Lung (tissue), 12 donors: ENCODE measurements around the gene KCNK1. TPM values are rescaled to one million over a fixed set of nuclear protein-coding genes. Genes with fewer than 3 reads are reported as not detected.
A peak's percentile ranks its signal among the peaks of the same experiment; 100 is the strongest.

Experiments
- ATAC-seq: fragments of 200-7000 bp; cut with Tn5 transposase; one replicate; pipeline ENCODE4 v1.9.1; 2020; ENCODE audit warnings: moderate number of reproducible peaks; ENCODE audit not compliant: insufficient read depth, low FRiP score
- DNase-seq, 3 donors: peaks; one replicate each; pipeline ENCODE4 v3.0.0-alpha.2; 2013 to 2017
- H3K27ac ChIP-seq, 2 donors: one replicate each; pipeline ENCODE4 v1.5.1; 2013; ENCODE audit warnings: mild to moderate bottlenecking in 2 of 2, moderate library complexity in 2 of 2, control low read depth in 1 of 2, inconsistent platforms in 1 of 2, low read depth in 1 of 2, low read length in 1 of 2
- H3K27me3 ChIP-seq, 3 donors: one replicate each; pipeline ENCODE4 v1.5.1; 2013; ENCODE audit warnings: low read length in 2 of 3; ENCODE audit not compliant: control insufficient read depth in 3 of 3, insufficient read depth in 3 of 3
- H3K36me3 ChIP-seq, 4 donors: one replicate each; pipeline ENCODE4 v1.5.1; 2013; ENCODE audit warnings: low read length in 4 of 4, mild to moderate bottlenecking in 1 of 4, moderate library complexity in 1 of 4; ENCODE audit not compliant: control insufficient read depth in 4 of 4, insufficient read depth in 4 of 4
- H3K4me1 ChIP-seq, 5 donors: one replicate each; pipeline ENCODE4 v1.5.1; 2013; ENCODE audit warnings: low read length in 5 of 5, mild to moderate bottlenecking in 2 of 5, moderate library complexity in 1 of 5; ENCODE audit not compliant: control insufficient read depth in 5 of 5, insufficient read depth in 5 of 5
- H3K4me3 ChIP-seq: one replicate; pipeline ENCODE4 v1.5.1; 2013; ENCODE audit warnings: mild to moderate bottlenecking, control low read depth, moderate library complexity
- H3K9ac ChIP-seq, 2 donors: one replicate each; pipeline ENCODE4 v1.5.1; 2013; ENCODE audit warnings: low read length in 2 of 2, control low read depth in 1 of 2; ENCODE audit not compliant: insufficient read depth in 1 of 2
- H3K9me3 ChIP-seq, 4 donors: one replicate each; pipeline ENCODE4 v1.5.1; 2013; ENCODE audit warnings: low read length in 3 of 4, mild to moderate bottlenecking in 1 of 4, moderate library complexity in 1 of 4; ENCODE audit not compliant: control insufficient read depth in 4 of 4, insufficient read depth in 3 of 4
- WGBS, 2 donors: extraction: QIAGEN DNeasy Blood & Tissue Kit; methylation state at CpG; one replicate each; pipeline ENCODE4 v1.1.7; 2013; 5-methylcytosine and 5-hydroxymethylcytosine counted together
- polyA plus RNA-seq, 2 donors: library from polyadenylated mRNA; stranded (reverse); fragments of 200-250 nt; gene quantifications; one replicate each; pipeline ENCODE4 v1.2.1, GENCODE V29; 2013
- total RNA-seq, 2 donors: library from RNA; depleted of rRNA in 1 of 2; stranded (reverse); fragments of >200 nt in 1 of 2; gene quantifications; one replicate each; pipeline ENCODE4 v1.2.1, GENCODE V29; 2014 to 2021
- TF ChIP-seq, protein P1 (sequence below): IDR thresholded peaks from 2 replicates; pipeline ENCODE4 v1.5.1; 2012; ENCODE audit warnings: mild to moderate bottlenecking; ENCODE audit errors: control extremely low read depth, extremely low read depth
- donor health status: control.
- donor health status: control.
- donor health status: Bipolar disorder and iron deficiency.
- donor health status: healthy.
- donor health status: DM: yes; HTN: yes; CAD: no.

The KCNK1 gene
- total and polyA plus RNA-seq, 4 donors = 8.9 to 13.1 (median 11.2) TPM

DNA sequence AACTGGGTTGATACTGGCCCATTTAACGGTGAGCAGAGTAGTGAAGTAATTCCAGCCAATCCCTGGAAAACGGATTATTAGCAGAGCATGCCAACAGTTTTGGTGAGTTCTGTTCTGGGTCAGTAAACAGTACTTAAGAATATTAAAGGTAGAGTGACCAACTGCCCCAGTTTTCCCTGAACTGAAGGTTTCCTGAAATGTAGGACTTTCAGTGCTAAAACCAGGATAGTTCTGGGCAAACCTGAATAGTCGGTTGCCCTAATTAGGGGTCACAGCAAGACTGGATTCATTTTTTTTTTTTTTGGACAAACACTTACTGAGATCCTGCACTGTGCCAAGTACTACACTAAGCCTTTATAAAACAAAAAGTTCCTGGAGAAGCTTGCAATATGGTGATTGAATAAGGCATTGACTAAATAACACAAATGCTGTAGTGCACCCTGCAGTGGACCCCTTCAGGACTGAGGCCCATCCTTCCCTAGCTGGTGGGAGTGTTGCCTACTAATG lies 75.9 kb downstream of the KCNK1 start:
- Histone ChIP-seq H3K27me3 (no peaks in the 10 kb centered on the region), H3K4me3 (no peak overlapping the region), H3K36me3 (no peaks in the 10 kb centered on the region), H3K9me3 (no peaks in the 10 kb centered on the region), H3K9ac (no peak overlapping the region), H3K4me1 (peaks cover 0 to 6% (median 0%) of the 10 kb centered on the region in 5 donors), H3K27ac (no peak overlapping the region)
- 53 to 84% methylated on average over 3 of the region's 3 CpGs for WGBS, 2 donors
- TF ChIP-seq, protein P1, sequence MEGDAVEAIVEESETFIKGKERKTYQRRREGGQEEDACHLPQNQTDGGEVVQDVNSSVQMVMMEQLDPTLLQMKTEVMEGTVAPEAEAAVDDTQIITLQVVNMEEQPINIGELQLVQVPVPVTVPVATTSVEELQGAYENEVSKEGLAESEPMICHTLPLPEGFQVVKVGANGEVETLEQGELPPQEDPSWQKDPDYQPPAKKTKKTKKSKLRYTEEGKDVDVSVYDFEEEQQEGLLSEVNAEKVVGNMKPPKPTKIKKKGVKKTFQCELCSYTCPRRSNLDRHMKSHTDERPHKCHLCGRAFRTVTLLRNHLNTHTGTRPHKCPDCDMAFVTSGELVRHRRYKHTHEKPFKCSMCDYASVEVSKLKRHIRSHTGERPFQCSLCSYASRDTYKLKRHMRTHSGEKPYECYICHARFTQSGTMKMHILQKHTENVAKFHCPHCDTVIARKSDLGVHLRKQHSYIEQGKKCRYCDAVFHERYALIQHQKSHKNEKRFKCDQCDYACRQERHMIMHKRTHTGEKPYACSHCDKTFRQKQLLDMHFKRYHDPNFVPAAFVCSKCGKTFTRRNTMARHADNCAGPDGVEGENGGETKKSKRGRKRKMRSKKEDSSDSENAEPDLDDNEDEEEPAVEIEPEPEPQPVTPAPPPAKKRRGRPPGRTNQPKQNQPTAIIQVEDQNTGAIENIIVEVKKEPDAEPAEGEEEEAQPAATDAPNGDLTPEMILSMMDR = no peak
- DNase-seq = peak in 1 of 3 donors; percentile 10
- no peak for ATAC-seq

DNA sequence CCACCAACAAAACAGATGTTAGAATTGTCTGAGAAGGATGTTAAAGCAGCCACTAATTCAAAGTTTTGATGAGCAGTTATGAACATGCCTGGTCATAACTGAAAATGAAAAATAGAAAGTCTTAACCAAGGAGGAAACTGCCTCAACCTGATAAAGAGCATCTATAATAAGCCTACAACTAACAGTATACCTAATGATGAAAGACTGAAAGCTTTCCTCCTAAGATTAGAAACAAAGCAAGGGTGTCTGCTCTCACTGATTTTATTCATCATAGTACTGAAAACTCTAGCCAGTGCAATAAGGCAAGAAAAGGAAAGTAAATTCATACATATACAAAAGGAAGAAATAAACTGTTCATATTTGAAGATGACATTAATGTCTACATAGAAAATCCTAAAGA lies 82.0 kb downstream of the KCNK1 start:
- ATAC-seq (no peak), DNase-seq (no peak)
- H3K27ac ChIP-seq = no peak overlapping the region
- H3K4me1 ChIP-seq = peaks cover 0 to 10% (median 0%) of the 10 kb centered on the region in 5 donors
- no peak overlapping the region for H3K9ac ChIP-seq
- no peaks in the 10 kb centered on the region for H3K27me3 ChIP-seq
- TF ChIP-seq, protein P1 = no peak
- no peak overlapping the region for H3K4me3 ChIP-seq
- H3K36me3 ChIP-seq = no peaks in the 10 kb centered on the region
- H3K9me3 ChIP-seq = peaks cover 0 to 3% (median 1%) of the 10 kb centered on the region in 4 donors

- Histone ChIP-seq H3K27ac (no peak overlapping the region), H3K4me3 (no peak overlapping the region), H3K36me3 (no peaks in the 10 kb centered on the region), H3K27me3 (no peaks in the 10 kb centered on the region), H3K9ac (no peak overlapping the region), H3K4me1 (peaks cover 0 to 4% (median 0%) of the 10 kb centered on the region in 5 donors), H3K9me3 (peaks cover 0 to 2% (median 1%) of the 10 kb centered on the region in 4 donors)
- TF ChIP-seq, protein P1 = no peak
- ATAC-seq = no peak
- 80 to 92% methylated on average over 2 of the region's 2 CpGs for WGBS, 2 donors
- no peak for DNase-seq
These were observed 86.4 kb downstream of the KCNK1 start for GRCh38 chr1:233700338-233700737.
